Measurements from ENCODE around the gene GYG2.
"Not testable (repeated sequence)": the region's sequence is repeated elsewhere in the genome, so short reads cannot be mapped to it uniquely, and the experiment has no call there.

Gene GYG2

DNA sequence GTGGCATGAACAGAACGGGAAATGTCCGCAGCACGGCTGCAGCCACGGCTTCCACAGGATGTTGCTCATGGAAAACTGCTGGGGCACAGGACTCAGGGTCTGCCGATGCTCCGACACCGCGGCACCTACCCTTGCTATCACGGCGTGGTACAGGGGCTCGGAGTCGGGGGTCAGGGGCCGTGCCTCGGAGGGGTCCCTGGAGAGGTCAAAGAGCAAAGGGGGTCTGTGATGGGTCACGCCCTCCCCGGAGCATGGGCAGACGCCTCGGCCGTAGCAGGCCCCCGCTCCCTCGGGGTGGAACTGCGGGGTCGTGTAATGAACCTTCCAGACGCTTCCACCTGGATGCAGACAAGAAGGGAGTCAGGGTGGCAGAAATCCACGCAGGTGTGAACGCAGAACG is 78.6 kb downstream of the GYG2 start:
- no peak for ATAC-seq

- ATAC-seq: no peak
Measured at GRCh38 chrX:2908125-2908685, 79.5 kb downstream of the GYG2 start.

DNA sequence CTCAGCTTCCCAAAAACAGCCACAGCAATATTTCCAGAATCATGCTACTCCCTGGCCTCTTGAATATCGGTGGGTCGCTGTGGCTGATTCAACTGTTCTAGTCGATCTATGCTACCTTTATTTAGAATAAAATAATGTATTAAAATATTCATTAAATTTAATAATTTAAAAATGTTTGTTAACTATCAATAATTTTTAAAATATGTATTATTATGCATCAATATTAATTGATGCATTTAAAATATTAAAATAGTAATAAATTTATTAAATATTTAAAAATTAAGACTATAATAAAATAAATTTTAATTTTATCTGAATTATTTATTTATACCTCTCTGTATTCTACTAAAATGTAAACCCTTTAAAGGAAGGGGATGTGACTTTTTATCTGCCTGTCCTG is 81.4 kb downstream of the GYG2 start:
- no peak for ATAC-seq

- ATAC-seq: no peak
Measured at GRCh38 chrX:2913118-2913517, 84.4 kb downstream of the GYG2 start.

DNA sequence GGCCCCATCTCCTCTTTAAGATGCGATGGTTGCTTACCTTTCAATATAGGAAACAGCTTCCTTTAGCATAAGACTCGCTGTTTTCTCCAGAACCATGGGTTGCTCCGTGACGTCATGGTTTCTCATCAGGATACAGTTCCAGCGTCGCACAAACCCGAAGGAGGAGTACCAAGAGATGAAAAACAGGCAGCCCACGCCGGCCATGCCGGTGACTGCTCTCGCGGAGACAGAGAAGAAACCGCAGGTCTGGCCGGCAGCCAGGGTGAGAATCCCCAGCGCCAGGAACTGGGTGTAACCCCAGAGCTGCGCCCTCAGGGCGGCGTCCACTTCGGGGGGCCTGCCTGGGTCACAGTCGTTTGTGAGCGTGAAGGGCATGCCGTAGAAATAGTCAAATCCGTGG is 89.0 kb downstream of the GYG2 start:
- ATAC-seq: no peak

GRCh38 chrX:2921193-2921592 is 92.5 kb downstream of the GYG2 start:
- no peak for ATAC-seq

DNA sequence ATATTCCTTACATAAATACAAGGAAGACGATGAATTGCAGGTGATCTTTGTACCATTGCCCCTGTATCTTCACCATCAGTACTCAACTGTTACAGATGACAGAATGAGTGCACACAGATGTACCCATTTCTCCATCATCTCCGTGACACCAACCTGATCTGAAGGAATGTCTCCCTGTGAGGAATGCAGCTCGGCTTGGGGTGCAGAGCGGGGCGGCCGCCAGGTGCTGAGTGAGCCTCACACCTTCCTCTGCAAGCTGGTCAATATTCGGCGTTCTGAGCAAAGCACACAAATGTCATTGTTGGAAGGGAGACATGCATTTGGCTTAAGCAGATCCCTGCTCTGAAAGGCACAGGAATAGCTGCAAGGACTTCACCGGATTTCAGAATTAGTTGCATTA is 93.0 kb downstream of the GYG2 start:
- no peak for ATAC-seq

DNA sequence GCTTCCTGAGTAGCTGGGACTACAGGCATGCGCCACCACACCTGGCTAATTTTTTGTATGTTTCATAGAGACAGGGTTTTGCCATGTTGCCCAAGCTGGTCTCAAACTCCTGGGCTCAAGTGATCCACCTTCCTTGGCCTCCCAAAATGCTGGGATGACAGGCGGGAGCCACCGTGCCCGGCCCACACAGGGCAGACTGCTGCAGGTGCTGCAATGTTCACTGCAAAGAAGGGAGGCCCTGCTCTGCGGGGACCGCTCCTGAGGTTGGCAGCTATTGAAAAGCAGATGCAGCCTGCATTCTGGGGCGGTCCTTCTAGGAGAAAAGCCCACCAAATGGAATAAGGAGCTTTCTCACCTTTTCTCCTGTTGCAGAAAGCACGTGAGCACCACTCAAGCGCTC is 95.4 kb downstream of the GYG2 start:
- ATAC-seq: no peak

DNA sequence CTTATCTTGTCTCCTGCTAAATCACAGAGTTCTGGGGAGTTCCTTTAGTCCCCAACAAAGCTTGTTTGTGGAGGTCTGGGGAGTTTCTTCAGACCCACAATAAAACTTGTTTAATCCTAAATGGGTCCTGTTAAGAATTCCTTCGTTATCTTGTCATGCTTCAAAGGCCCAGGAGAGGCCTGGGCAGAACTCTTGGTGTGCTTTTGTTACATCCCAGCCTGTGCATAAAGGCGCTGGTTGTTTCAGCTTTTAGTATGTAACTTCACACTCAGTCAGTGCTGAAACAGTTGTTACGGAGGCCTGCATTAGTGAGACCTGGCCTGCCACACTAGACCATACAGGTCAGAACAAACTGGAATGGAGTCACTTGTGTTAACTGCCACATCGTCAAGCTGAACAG is 97.5 kb downstream of the GYG2 start:
- ATAC-seq: not testable (repeated sequence)

DNA sequence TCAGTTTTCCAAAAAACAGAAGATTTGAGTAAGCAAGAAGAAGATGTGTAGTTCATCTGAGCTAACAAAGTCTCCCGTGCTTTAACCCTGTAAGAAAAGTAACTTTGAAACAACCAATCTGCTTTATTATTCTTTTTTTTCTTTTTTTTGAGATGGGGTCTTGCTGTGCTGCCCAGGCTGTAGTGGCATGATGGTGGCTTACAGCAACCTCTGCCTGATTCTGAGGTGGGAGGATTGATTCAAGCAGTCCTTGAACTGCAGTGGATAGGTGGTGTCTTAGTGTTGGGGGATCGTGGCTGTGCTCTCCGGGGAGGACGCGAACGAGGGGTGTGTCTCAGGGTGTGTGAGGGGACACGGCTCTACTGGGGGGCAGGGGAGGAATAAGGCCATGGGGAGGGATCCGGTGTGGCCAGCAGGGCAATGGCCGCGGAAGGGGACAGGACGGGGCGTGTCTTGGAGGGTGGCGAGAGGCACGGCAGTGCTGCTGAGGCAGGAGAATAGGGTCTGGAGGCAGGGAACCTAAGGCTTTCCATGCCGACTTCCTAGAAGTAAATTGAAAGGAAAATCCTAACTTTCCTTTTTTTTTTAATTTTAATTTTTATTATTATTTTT is 98.0 kb downstream of the GYG2 start:
- ATAC-seq: no peak

- ATAC-seq: no peak
Measured at GRCh38 chrX:2928191-2928582, 99.5 kb downstream of the GYG2 start.

- peak; percentile 58 to 73 for ATAC-seq
Measured at GRCh38 chrX:2928583-2929434, 100.1 kb downstream of the GYG2 start, which contains the start of gene ARSD. Gene ARSD (minus strand): TSS chrX:2929339. CDS start chrX:2929275, 64 bp downstream.

GRCh38 chrX:2931155-2931554 is 102.4 kb downstream of the GYG2 start:
- ATAC-seq: no peak

DNA sequence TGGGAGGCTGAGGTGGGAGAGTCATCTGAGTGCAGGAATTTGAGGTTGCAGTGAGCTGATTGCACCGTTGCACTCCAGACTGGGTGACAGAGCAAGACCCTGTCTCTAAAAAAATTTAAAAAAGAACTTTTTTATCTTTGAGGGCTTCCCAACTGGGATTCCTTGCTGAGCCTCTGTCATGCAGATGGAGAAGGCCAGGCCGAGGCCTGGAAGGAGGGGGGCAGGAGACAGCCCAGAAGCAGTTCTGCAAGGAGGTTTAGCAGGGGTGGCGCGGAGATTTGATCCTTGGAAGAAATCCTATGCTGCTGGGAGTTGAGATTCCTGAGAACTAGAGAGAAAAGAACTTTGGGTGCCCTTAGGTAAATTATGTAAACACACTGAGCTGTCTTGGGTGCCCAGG is 102.9 kb downstream of the GYG2 start:
- ATAC-seq: no peak

All from activated CD4-positive, CD25-positive, alpha-beta regulatory T cell treated with anti-CD3 and anti-CD28 coated beads, Interleukin-2, amount 50 U/mL, for 24 hours (primary cell).